SKM-1 treated with dmso at 0.1 percent for 144 hours (cell line): Measurements from ENCODE around the gene STARD3.

Experiments
- DNase-seq: peaks from one replicate; lab custom pipeline; 2025; ENCODE audit not compliant: unreplicated experiment; lab: John Stamatoyannopoulos, UW

Gene STARD3

GRCh38 chr17:39603304-39604016 is 33.5 kb upstream of the STARD3 start:
- no peak for DNase-seq

- DNase-seq: no peak
Observed at GRCh38 chr17:39604911-39605491, 31.9 kb upstream of the STARD3 start.

GRCh38 chr17:39605492-39606433 is 31.2 kb upstream of the STARD3 start:
- no peak for DNase-seq

- DNase-seq: no peak
Observed at GRCh38 chr17:39606434-39607056, 30.4 kb upstream of the STARD3 start.

- DNase-seq: no peak
Observed at GRCh38 chr17:39607057-39607850, 29.7 kb upstream of the STARD3 start.

- no peak for DNase-seq
Observed at GRCh38 chr17:39607851-39608130, 29.2 kb upstream of the STARD3 start, which contains the start of gene NEUROD2. TSS of gene NEUROD2 (minus strand) at chr17:39607920. CDS start at chr17:39606599, 1,321 bp downstream.

- no peak for DNase-seq
Observed at GRCh38 chr17:39608142-39608981, 28.6 kb upstream of the STARD3 start.

- DNase-seq: no peak
Observed at GRCh38 chr17:39609416-39610025, 27.4 kb upstream of the STARD3 start.

- no peak for DNase-seq
Observed at GRCh38 chr17:39611401-39612112, 25.4 kb upstream of the STARD3 start.

- no peak for DNase-seq
Observed at GRCh38 chr17:39612291-39612894, 24.6 kb upstream of the STARD3 start.

GRCh38 chr17:39612935-39613464 is 23.9 kb upstream of the STARD3 start:
- no peak for DNase-seq

GRCh38 chr17:39614545-39615157 is 22.3 kb upstream of the STARD3 start:
- DNase-seq: no peak

GRCh38 chr17:39615434-39615833 is 21.5 kb upstream of the STARD3 start:
- DNase-seq: no peak

- DNase-seq: no peak
Observed at GRCh38 chr17:39617100-39617445, 19.9 kb upstream of the STARD3 start.

GRCh38 chr17:39617446-39618245 is 19.3 kb upstream of the STARD3 start:
- DNase-seq: no peak

GRCh38 chr17:39618246-39618913 is 18.6 kb upstream of the STARD3 start:
- DNase-seq: no peak
